Ishikawa (cell line): ENCODE results near the gene QSOX2.

ENCODE experiments used
- CEBPB ChIP-seq: IDR thresholded peaks from 2 replicates; pipeline ENCODE4 v1.6.1; 2012
- CREB1 ChIP-seq: IDR thresholded peaks from 2 replicates; pipeline ENCODE4 v1.6.1; 2012; ENCODE audit warnings: low read depth
- EGR1 ChIP-seq: IDR thresholded peaks from 2 replicates; pipeline ENCODE4 v1.6.1; 2012
- EP300 ChIP-seq: IDR thresholded peaks from 2 replicates; pipeline ENCODE4 v1.6.1; 2012; ENCODE audit warnings: borderline replicate concordance
- FOXM1 ChIP-seq: IDR thresholded peaks from 2 replicates; pipeline ENCODE4 v1.6.1; 2012; ENCODE audit warnings: low read depth, borderline replicate concordance
- MAX ChIP-seq: IDR thresholded peaks from 2 replicates; pipeline ENCODE4 v1.6.1; 2012
- NFIC ChIP-seq: IDR thresholded peaks from 2 replicates; pipeline ENCODE4 v1.6.1; 2012
- RAD21 ChIP-seq: IDR thresholded peaks from 2 replicates; pipeline ENCODE4 v1.6.1; 2012; ENCODE audit warnings: low read depth
- REST ChIP-seq: IDR thresholded peaks from 2 replicates; pipeline ENCODE4 v1.6.1; 2012; ENCODE audit warnings: low read depth, mild to moderate bottlenecking
- TAF1 ChIP-seq: IDR thresholded peaks from 2 replicates; pipeline ENCODE4 v1.6.1; 2012; ENCODE audit warnings: low read depth, mild to moderate bottlenecking
- TCF12 ChIP-seq: IDR thresholded peaks from 2 replicates; pipeline ENCODE4 v1.6.1; 2012; ENCODE audit warnings: low read depth
- TEAD4 ChIP-seq: IDR thresholded peaks from 2 replicates; pipeline ENCODE4 v1.6.1; 2012
- YY1 ChIP-seq: IDR thresholded peaks from 2 replicates; pipeline ENCODE4 v1.6.1; 2012; ENCODE audit warnings: low read depth
- ZBTB7A ChIP-seq: IDR thresholded peaks from 2 replicates; pipeline ENCODE4 v1.6.1; 2012; ENCODE audit warnings: low read depth

- TF ChIP-seq YY1: no peak
- no peak for TF ChIP-seq EP300
- no peak for TF ChIP-seq TCF12
- TF ChIP-seq FOXM1: no peak
- TF ChIP-seq MAX: no peak
- no peak for TF ChIP-seq RAD21
- TF ChIP-seq TAF1: no peak
- TF ChIP-seq NFIC: no peak
- no peak for TF ChIP-seq CREB1
- TF ChIP-seq ZBTB7A: no peak
- TF ChIP-seq REST: no peak
- TF ChIP-seq EGR1: no peak
- no peak for TF ChIP-seq CEBPB
- TF ChIP-seq TEAD4: no peak
These were observed 33.9 kb downstream of the QSOX2 start for GRCh38 chr9:136211441-136212344.
